HG03571 (cell line): ENCODE measurements around the gene LYL1.

Experiments
- ATAC-seq: cut with Tn5 transposase; IDR thresholded peaks from one replicate; pipeline ENCODE4 v1.9.1; 2021; ENCODE audit not compliant: unreplicated experiment

LYL1 gene

DNA sequence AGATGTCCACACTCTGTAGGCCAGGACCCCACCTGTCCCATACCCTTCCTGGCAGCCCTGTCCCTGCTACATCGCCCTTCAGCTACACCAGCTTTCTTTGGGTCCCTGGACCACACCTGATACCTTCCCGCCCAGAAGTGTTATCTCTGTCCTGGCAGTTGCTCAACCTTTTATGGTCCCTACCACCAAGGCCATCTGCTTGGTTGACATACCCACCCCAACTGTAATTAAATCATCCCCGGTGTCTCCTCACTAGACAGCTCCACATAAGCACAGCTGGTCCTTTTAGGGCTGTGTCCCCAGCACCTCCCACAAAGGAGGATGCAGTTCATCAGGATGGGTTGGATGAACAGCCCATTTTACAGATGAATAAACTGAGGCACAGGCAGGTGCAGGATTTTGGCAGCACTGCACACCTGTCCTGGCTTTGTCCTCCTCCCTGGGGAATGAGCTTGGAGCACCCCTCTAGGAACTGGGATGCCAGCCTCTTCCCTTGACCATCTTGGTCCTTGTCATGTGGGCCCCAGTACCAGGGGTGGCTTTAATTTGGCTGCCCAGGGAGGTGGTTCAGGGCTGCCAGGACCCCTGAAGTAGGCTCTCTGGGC, 28.3 kb upstream of the LYL1 start:
- ATAC-seq = no peak

DNA sequence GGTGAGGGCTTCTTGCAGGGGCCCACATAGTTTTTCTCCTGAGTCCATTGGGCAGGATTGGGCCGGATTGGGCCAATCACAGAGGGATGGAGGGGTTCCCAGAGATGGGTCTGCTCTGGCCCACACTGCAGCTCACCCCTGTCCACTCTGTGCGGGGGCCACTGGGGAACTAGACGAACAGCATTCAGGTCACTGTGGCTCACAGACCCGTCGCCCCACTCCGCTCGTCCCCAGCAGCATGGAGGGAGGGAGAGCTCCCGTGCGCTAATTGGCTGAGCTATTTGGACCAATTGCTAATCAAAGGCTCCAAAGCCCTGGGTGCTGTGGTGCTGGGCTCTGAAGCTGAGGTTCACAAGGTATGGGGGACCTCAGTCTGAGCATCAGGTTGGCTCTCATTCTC, 26.7 kb upstream of the LYL1 start:
- ATAC-seq = no peak

DNA sequence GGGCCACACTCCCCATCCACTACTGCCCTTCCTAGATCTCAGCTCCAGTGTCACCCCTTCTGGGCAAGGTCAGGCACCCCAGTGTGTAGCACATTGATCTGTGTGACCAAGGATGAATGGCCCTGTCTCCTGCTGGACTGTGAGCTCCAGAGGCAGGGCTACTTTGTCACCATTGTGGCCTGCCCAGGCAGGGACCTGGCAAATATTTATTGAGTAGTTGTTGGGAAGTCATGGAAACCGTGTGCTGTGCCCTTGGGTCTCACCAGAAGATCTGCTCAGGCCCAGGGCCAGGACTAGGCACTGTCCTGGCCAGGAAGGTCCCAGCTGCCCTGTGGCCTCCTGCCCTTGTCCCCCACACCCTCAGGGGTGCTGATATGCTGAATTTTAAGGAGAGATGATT, 25.9 kb upstream of the LYL1 start:
- ATAC-seq = no peak

DNA sequence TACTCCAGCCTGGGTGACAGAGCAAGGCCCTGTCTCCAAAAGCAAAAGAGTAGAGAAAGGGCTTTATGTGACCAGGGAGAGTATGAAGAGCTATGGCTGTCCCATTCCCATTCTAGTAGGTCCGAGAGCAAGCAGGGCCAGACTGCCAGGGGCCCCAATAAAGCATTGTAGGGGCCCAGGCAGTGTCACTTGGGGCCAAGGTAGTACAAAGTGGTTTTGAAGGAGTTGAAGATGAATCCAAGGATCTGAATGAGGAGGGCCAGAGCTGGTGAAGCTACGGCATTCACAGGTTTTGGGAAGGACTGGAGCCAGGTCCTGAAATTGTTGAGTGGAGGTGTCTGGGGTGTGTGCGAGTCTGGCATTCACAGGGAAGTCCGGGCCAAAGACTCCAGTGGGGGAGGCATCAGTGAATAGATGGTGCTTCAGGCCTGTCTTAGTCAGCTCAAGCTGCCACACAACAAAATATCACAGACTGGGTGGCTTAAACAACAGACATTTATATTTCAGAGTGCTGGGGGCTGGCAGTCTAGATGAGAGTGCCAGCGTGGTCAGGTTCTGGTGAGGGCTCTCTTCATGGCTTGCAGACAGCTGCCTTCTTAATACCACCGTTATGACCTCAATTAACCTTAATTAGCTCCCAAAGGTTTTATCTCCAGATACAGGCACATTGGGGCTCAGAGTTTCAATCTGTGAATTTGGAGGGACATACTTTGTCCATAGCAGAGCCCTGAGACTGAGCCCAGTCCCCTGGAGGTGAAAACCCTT, 25.3 kb upstream of the LYL1 start:
- no peak for ATAC-seq

DNA sequence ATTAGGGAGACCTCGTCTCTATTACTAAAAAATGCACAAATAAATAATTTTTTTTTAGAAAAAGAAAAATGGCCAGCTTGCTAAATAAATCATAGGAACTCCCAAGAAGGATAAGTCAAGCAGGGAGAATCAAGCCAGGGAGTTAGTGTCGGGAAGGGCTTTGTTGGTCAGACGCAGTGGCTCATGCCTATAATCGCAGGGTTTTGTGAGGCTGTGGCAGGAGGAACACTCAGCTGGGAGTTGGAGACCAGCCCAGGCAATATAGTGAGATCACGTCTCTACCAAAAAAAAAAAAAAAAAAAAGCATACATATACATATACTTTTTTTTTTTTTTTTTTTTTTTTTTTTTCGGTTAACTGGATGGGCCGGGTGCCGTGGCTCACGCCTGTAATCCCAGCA, 24.4 kb upstream of the LYL1 start:
- no peak for ATAC-seq

DNA sequence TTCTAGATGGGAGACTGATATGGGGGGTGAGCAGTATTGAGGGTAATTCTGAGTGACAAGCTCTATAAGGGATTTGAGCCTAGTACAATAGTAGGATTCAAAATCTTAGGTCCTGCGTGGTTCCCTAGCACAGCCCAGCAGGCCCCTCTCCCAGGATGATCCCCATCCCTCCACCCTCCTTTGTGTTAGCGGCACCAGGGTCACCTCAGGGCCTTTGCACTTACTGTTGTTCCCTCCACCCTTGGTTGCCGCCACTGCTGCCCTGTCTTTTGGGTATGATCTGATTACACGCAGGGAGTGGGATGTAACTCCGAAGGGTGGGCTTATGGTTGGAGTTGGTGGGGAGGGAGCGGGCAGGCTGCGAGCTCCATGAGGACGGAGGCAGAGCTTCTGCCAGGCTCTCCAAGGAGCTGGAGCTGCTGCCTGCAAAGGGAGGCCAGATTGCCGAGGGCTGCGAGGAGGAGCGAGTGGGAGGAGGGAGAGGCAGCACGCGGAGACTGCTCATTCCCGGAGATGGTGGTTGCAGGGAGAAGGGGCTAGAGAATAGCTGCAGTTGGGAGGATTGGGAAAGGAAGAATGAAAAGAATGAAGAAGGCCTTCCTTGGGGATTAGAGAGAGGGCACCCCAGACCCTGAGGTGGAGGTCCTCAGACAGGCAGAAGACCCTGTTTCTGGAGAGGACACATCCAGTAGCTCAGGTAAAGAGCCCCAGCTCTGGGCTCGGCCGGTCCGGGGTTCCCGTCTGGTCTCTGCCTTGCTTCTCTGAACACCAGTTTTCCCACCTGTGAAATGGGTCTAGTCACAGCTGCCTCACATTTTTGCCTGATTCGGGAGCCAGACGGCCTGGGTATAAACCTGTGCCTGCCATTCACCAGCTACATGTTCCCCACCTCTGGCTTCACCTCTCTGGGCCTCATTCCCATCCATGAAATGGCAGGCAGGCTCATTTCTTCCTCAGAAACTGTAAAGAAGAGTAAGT, 20.6 kb upstream of the LYL1 start:
- no peak for ATAC-seq

DNA sequence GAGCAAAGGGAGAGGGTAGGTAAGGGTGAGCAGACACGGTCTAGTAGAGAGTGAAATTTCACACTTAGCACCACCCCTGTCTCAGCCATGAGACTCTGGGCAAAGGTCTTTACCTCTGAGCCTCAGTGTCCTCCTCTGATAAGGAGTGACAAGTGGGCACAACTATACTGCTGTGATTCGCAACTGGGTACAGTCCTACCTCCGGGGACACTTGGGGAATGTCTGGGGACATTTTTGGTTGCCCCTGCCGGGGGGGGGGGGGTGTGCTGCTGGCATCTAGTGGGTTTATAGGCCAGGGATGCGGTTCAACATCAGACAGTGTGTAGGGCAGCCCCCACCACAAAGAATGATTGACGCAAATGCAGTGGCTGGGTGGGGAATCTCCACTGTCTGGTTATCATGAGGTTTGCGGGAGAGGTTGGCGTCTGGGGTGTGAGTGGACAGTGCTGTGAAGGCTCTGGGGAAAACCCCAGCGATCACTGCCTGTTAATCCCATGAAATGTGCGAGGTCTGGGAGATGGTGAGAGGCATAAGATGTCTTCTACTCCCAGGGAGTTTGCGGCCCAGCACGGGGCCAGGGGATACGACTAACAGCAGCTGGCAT, 19.7 kb upstream of the LYL1 start:
- ATAC-seq = no peak

DNA sequence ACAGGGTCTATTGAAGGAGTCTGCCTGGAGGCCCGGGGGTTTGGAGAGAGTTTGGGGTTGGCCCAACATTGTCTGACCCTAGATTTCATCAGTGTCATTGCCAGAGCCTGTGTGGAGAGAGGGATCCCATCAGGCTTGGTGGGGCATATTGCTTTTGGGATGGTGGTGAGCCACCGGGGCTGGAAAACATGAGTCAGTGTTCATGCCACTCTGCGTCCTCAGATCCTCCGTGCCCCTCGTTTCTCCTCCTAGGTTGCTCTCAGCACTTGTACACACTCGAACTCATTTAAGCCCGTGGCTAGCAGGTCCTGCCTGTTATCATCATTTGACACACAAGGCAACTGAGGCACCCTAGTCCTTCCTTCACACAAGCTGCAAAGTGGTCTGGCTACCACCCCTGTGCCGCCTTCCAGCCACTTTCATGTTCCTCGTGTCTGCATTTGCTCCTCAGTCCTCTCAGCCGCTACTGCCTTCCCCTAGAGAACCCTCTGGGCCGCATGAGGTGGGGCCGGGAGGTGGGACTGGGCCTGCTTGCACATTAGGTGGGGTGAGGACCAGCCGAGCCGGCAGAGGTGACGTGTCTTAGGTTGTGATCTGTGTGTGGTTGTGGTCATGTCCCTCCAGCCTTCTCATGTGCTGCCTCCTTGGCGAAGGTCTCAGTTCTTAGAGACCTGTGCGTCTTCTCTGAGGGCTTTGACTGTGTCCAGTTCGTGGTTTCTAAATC, 19.1 kb upstream of the LYL1 start:
- ATAC-seq = no peak

DNA sequence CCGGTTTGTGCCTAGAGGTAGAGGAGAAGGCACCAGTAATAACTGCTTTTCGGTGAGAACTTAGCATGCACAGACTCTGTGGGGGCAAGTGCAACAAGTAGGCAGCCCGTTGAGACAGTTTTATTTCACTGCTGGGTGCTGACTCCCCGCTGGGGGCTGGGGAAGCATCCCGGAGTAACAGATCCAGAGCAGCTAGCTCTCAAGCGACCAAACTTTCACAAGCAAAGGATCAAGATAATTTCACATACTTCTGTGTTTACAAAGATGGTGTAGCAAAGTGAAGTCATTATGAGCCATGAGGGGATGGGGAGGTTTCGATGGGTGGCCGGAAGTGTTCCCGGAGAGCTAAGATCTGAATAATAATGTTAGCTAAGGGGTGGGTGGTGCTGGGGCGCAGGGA, 18.2 kb upstream of the LYL1 start:
- no peak for ATAC-seq

DNA sequence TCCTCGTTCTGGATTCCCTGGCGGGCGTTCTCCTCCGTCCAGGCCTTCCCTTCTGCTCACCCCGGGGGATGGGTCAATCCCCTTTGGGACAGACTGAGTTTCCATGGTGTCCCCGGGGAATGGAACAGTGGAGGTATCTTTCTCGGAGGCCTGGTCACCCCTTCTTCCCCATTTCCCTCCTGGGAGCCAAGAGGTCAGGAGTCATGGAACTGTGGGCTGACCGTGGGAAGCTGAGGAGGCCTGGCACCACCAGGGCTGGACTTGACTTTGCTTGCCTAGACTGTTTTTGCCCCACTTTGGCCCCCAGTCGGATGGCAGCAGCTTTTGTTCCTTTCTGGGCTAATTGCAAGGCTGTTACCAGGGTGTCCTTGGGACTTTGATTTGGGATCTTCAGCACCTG, 17.4 kb upstream of the LYL1 start:
- ATAC-seq = no peak

DNA sequence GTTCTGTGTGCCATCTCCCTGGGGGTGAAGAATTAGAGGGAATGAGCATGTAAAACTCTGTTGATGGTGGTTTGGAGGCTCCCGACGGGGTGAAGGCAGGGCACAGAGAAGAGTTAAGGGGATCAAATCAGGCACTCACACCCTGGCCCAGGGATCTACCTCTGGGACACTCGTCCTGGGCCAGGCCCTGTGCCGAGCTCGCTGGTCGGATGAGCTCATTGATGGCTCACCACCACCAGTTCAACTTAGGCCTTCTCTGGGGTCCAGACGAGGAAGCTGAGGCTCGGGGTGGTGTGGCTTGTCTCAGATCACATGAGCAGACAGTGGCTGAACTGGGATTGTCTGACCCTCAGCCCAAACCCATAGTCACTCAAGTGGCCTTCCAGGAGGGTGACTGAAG, 17.0 kb upstream of the LYL1 start:
- ATAC-seq = no peak

DNA sequence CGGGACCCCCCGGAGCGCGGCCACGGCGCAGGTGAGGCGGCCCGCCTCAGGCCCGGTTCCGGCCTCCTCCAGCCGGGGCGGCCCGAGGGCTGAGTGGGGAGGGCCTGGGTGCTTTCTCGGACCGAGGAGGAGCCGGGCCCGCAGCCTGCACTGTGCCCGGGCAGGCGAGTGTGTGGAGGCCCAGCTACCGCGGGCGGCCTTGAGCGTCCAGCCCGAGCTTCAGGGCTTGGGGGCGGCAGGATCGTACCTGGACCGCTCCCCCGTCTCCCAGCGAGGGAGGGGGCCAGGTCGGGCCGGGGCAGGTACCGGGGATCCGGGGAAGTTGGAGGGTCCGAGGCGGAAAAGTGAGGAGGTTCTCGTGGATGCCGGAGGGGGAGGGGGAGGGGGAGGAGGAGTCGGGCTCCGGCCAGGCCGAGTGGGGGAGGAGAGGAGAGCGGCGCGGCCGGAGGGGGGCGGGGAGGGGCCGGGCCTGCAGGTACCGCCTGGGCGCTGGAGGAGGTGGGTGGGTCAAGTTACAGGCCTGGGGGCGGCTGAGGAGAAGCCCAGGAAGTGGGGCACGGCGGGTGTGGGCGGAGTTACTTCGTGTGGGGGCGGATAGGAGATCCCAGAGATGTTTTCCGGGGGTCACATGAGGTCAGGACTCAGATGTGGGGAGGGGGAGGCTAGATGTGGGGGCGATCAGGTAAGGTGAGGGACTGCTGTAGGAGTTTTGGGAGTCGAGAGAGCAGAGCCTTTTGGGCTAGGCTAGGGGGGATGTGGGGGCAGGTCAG, 16.0 kb upstream of the LYL1 start:
- ATAC-seq = no peak

DNA sequence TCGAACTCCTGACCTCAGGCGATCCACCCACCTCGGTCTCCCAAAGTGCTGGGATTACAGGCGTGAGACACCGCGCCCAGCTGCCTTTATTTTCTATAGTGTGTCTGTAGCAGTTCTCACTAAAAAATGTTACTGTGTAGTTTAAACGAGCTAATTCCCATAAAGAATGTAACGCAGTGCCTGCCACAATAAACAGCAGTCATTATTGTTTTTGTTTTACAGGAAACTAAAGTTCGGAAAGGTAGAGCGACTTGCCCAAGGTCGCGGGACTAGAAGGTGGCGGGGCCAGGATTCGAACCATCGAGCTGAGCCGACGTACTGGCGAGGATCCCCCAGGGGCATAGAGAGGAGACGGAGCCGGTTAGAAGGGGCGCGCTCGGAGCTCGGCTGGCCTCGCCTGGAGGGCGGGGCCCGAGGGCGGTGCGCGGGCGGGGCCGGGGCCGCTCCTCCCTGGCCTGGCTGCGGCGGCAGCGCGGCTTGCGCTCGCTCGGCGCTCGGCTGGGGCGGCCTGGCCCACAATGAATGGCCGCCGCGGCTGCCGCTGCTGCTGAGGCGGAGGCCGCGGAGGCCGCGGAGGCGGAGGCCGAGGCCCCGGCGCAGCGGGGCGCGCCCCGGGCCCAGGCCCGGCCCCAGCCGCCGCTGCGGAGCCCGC, 15.2 kb upstream of the LYL1 start, which contains the start of gene NACC1:
TSS of gene NACC1 (plus strand) at position 493 of the 652 bp plus-strand sequence. CDS start 16,944 bp downstream, outside the sequence.
- ATAC-seq = no peak

DNA sequence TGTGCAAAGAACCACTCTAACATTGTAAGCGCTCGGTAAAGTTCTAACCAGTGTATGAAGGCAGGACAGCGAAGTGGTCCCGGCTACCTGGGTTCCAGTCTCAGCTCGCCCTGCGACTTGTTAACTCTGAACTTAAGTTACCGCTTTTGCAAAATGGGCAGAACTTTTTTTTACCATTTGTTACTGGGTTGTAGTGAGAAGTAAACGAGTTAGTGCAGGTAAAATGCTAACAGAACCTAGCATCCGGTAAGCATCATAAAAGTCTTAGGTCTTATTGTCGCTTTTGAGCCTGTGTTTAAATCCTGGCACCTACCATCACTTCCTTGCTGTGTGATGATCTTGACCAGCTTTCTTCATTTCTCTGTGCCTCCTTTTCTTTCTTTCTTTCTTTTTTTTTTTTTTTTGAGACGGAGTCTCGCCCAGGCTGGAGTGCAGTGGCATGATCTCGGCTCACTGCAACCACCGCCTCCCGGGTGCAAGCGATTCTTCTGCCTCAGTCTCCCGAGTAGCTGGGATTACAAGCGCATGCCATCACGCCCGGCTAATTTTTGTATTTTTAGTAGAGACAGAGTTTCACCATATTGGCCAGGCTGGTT, 14.6 kb upstream of the LYL1 start:
- ATAC-seq = no peak

DNA sequence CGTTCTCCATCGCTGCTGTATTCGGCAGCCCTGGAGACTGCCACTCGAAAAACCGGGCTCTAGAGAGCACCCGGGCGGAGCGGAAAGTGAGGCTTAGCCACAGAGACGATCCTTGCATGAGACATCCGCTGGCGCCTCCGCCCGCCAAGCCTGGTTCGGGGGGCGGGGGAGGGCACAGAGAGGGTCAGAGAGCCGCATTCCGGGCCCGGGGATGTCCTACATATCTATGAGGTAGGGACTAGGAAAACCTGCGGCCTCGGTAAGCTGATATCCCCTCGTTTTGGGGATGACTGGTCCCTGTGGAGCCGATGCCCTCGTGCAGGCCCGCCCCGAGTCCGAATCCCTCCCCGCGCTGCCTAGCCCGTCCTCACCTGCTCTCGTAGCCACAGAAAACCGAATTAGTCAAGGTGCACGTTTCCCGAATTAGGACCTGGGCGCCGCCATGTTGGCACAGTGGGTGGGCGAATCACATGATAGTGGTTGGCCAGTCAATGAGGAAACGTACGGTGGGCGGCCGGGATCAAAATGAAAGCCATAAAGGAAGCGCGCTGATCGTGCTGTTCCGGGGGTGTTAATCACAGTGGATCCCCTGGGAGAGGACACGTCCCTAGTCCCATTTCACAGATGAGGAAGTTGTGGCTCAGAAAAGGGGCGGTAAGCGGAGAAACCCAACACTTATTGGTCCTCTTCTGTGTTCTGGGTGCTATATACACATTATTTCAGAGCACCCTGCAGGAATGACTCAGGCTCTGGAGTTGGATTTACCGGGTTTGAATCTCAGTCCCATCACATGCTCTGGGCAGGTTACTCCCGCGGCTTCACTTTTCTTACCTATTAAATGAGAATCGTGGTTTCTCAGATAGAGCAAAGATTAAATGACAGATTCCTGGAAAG, 13.9 kb upstream of the LYL1 start, which contains the start of gene TRMT1:
TSS of gene TRMT1 (minus strand) at position 459 of the 894 bp plus-strand sequence. CDS start at position 118, 341 bp downstream.
- no peak for ATAC-seq

DNA sequence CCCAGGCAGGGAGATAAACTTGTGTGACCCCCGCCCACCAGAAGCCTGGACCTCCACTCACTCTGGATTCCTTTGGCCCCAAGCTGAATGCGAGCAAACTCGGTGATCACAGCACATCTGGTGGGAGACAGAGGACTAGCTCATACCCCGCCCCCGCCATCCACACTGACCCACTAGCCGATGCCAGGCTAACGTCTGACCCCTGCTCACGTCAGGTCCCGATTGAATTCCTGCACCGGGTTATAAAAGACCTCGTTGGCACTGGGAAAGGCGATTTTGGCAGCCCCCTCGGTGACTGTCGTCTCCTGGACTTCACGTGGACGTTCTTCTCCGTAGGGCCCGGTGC, 13.3 kb upstream of the LYL1 start:
- no peak for ATAC-seq

DNA sequence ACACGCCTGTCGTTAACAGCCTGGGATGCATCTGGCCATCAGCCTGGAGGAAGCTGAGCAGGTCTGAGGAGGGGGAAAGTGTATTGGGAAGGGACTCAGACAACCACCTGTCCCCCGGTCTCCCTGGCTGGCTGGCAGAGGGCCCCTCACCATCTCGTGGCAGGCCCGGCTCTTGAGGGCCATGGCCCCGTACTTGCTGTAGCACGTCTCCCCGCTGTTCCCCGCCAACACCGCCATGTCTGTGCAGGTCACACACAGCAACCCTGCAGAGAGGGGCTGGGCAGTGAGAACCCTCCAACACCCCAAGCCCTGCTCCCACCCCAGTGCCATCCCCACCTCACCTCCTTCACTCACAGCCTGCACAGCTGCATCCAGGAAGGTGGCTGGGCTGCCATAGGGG, 9.9 kb upstream of the LYL1 start:
- ATAC-seq = no peak

DNA sequence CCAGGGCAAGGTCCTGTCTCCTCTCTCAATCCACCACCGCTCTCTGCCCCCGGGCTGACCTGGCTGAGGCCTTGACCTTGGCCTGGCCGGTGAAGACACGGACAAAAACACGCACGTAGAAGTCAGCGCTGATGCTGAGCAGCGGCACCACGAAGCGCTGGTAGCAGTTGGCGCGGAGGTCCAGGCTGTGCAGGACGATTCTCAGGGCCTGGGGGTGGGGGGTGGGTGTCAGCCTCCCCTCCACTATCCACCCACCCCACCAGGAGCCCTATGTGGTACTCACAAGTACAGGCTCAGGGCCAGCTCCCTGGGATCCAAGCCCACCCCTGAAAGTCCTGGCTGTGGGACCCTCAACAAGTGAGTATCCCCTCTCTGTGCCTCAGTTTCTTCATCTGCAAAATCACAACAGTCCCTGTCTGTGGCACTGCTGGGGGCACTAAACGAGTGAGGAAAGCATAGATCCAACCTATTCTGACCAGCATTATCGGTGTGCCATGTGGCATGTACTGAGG, 7.5 kb upstream of the LYL1 start:
- ATAC-seq = no peak
